Sigmoid colon (tissue), 4 donors: ENCODE results near the gene RADIL.

ENCODE experiments used
- POLR2A ChIP-seq, 2 donors: fragments of 450-650 bp; IDR thresholded peaks; one replicate each; pipeline ENCODE4 v1.6.1; 2016; ENCODE audit warnings: antibody characterized with exemption in 2 of 2, mild to moderate bottlenecking in 2 of 2, moderate library complexity in 2 of 2
- POLR2AphosphoS5 ChIP-seq, 4 donors: sonication (generic); formaldehyde crosslinking; IDR thresholded peaks; one replicate each; pipeline ENCODE4 v1.6.1; 2017; ENCODE audit warnings: antibody characterized with exemption in 4 of 4

DNA sequence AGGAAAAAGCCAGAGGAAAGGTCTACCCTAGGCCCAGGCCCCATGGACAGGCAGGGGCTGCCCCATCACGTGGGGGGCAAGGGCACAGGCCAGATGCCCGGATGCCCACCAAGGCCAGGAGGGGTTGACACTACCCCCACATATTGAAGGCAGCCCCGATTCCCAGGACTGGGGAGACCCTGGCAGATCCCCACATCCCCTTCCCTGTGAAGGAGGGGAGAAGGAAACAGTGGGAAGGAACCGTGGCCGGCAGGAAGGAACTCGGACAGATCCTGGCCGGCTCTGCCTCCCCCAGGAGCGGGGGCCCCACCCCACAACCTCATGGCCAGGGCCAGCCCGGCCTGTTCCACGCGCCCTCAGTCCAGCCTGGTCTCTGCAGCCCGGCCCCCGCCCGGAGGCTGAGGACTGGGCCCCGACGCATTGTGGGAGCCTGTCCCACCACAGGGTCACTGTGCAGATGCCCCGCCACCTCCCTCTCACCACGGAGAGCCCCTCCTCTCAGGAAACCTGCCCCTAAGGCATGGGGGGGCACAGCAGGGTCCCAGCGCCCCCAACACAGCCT is 63.0 kb downstream of the RADIL start:
- TF ChIP-seq POLR2AphosphoS5 (IDR thresholded peaks at IDR 0.05) (no peak), POLR2A (IDR thresholded peaks at IDR 0.05) (no peak)
